H9 (cell line): ENCODE results near the gene COL8A2. TPM values are rescaled to one million over a fixed set of nuclear protein-coding genes. Genes with fewer than 3 reads are reported as not detected.

ENCODE experiments used
- DNase-seq: peaks from one replicate; pipeline ENCODE4 v3.0.0-alpha.2; 2017
- H2AFZ ChIP-seq: one replicate; pipeline ENCODE4 v1.6.1; 2013; ENCODE audit warnings: mild to moderate bottlenecking, low read length, control low read depth, moderate library complexity
- H2AK5ac ChIP-seq: 2 replicates; pipeline ENCODE4 v1.6.1; 2013; ENCODE audit warnings: low read length, control low read depth, mixed read lengths; ENCODE audit not compliant: insufficient read length
- H2BK120ac ChIP-seq: one replicate; pipeline ENCODE4 v1.6.1; 2013; ENCODE audit warnings: low read depth, mild to moderate bottlenecking, low read length, control low read depth, inconsistent platforms; ENCODE audit not compliant: poor library complexity, severe bottlenecking
- H2BK12ac ChIP-seq: 2 replicates; pipeline ENCODE4 v1.6.1; 2013; ENCODE audit warnings: low read length, control low read depth, mixed read lengths, low read depth; ENCODE audit not compliant: insufficient read length
- H2BK15ac ChIP-seq: 2 replicates; pipeline ENCODE4 v1.6.1; 2013; ENCODE audit warnings: low read depth, low read length, control low read depth
- H2BK20ac ChIP-seq: one replicate; pipeline ENCODE4 v1.6.1; 2013; ENCODE audit warnings: low read depth, mild to moderate bottlenecking, low read length, control low read depth, inconsistent platforms; ENCODE audit not compliant: poor library complexity, severe bottlenecking
- H2BK5ac ChIP-seq: 2 replicates; pipeline ENCODE4 v1.6.1; 2013; ENCODE audit warnings: low read length, control low read depth, mixed read lengths; ENCODE audit not compliant: insufficient read length
- H3K14ac ChIP-seq: 2 replicates; pipeline ENCODE4 v1.6.1; 2013; ENCODE audit warnings: low read length, control low read depth; ENCODE audit not compliant: insufficient read depth
- H3K18ac ChIP-seq: 2 replicates; pipeline ENCODE4 v1.6.1; 2013; ENCODE audit warnings: low read depth, mild to moderate bottlenecking, mixed read lengths, low read length, control low read depth; ENCODE audit not compliant: insufficient read length
- H3K23ac ChIP-seq: 2 replicates; pipeline ENCODE4 v1.6.1; 2013; ENCODE audit warnings: low read length, control low read depth, mixed read lengths, low read depth; ENCODE audit not compliant: insufficient read length
- H3K23me2 ChIP-seq: 2 replicates; pipeline ENCODE4 v1.6.1; 2013; ENCODE audit warnings: low read depth, mild to moderate bottlenecking, mixed read lengths, low read length, control low read depth; ENCODE audit not compliant: insufficient read length, poor library complexity, severe bottlenecking
- H3K27ac ChIP-seq: 2 replicates; pipeline ENCODE4 v1.5.1; 2013; ENCODE audit warnings: low read length, control low read depth, mixed read lengths, low read depth; ENCODE audit not compliant: insufficient read length
- H3K27me3 ChIP-seq: 2 replicates; pipeline ENCODE4 v1.6.1; 2013; ENCODE audit warnings: low read length, control low read depth, inconsistent platforms; ENCODE audit not compliant: insufficient read depth
- H3K4ac ChIP-seq: 2 replicates; pipeline ENCODE4 v1.6.1; 2013; ENCODE audit warnings: low read depth, mild to moderate bottlenecking, control low read depth, inconsistent platforms, low read length, moderate library complexity
- H3K4me1 ChIP-seq: 2 replicates; pipeline ENCODE4 v1.6.1; 2013; ENCODE audit warnings: low read length, control low read depth, inconsistent platforms; ENCODE audit not compliant: insufficient read depth
- H3K4me2 ChIP-seq: 2 replicates; pipeline ENCODE4 v1.6.1; 2013; ENCODE audit warnings: low read length, control low read depth, mixed read lengths; ENCODE audit not compliant: insufficient read length, insufficient read depth
- H3K56ac ChIP-seq: 2 replicates; pipeline ENCODE4 v1.6.1; 2013; ENCODE audit warnings: low read depth, mild to moderate bottlenecking, mixed read lengths, low read length, control low read depth; ENCODE audit not compliant: insufficient read length
- H3K79me1 ChIP-seq: 2 replicates; pipeline ENCODE4 v1.6.1; 2013; ENCODE audit warnings: low read depth, mild to moderate bottlenecking, moderate library complexity, low read length, control low read depth, inconsistent platforms; ENCODE audit not compliant: insufficient read depth, poor library complexity, severe bottlenecking
- H3K79me2 ChIP-seq: 2 replicates; pipeline ENCODE4 v1.6.1; 2013; ENCODE audit warnings: low read length, control low read depth, inconsistent platforms; ENCODE audit not compliant: insufficient read depth
- H3K9ac ChIP-seq: 2 replicates; pipeline ENCODE4 v1.6.1; 2013; ENCODE audit warnings: low read length, control low read depth, mixed read lengths; ENCODE audit not compliant: insufficient read length; ENCODE audit errors: extremely low read depth
- H3K9me3 ChIP-seq: one replicate; pipeline ENCODE4 v1.6.1; 2013; ENCODE audit warnings: low read depth, low read length, inconsistent platforms; ENCODE audit not compliant: control insufficient read depth
- H3T11ph ChIP-seq: one replicate; pipeline ENCODE4 v1.6.1; 2013; ENCODE audit warnings: mild to moderate bottlenecking, low read length, control low read depth, inconsistent platforms
- H4K20me1 ChIP-seq: one replicate; pipeline ENCODE4 v1.6.1; 2013; ENCODE audit not compliant: control insufficient read depth, insufficient read length, insufficient read depth
- H4K5ac ChIP-seq: 2 replicates; pipeline ENCODE4 v1.6.1; 2013; ENCODE audit warnings: low read depth, mild to moderate bottlenecking, mixed read lengths, low read length, control low read depth; ENCODE audit not compliant: insufficient read length
- H4K8ac ChIP-seq: replicated peaks from 2 replicates; pipeline ENCODE4 v1.6.1; 2013; ENCODE audit warnings: low read length, control low read depth, mixed read lengths, low read depth; ENCODE audit not compliant: insufficient read length
- H4K91ac ChIP-seq: 2 replicates; pipeline ENCODE4 v1.6.1; 2013; ENCODE audit warnings: low read depth, mild to moderate bottlenecking, moderate library complexity, mixed read lengths, low read length, control low read depth; ENCODE audit not compliant: insufficient read length
- H3K27ac Mint-ChIP-seq, 3 experiments: 2 replicates in 2 of 3; 3 replicates in 1 of 3; pipeline ENCODE4 v1.8.0; 2020 to 2021; ENCODE audit warnings: mixed read lengths in 3 of 3, mild to moderate bottlenecking in 1 of 3, moderate library complexity in 1 of 3
- H3K27me3 Mint-ChIP-seq: 2 replicates; pipeline ENCODE4 v1.8.0; 2021; ENCODE audit warnings: low read depth, mild to moderate bottlenecking, moderate library complexity, mixed read lengths
- H3K36me3 Mint-ChIP-seq, 3 experiments: 2 replicates in 2 of 3; 3 replicates in 1 of 3; pipeline ENCODE4 v1.8.0; 2020 to 2021; ENCODE audit warnings: low read depth in 3 of 3, mixed read lengths in 3 of 3; ENCODE audit not compliant: insufficient read depth in 1 of 3
- H3K4me1 Mint-ChIP-seq, 2 experiments: 2 replicates each; pipeline ENCODE4 v1.8.0; 2020; ENCODE audit warnings: mixed read lengths in 2 of 2
- H3K4me3 Mint-ChIP-seq, 2 experiments: 2 replicates in 1 of 2; 3 replicates in 1 of 2; pipeline ENCODE4 v1.8.0; 2020 to 2021; ENCODE audit warnings: mild to moderate bottlenecking in 2 of 2, mixed read lengths in 2 of 2, moderate library complexity in 1 of 2
- H3K9me3 Mint-ChIP-seq, 2 experiments: 2 replicates in 1 of 2; 3 replicates in 1 of 2; pipeline ENCODE4 v1.8.0; 2020; ENCODE audit warnings: mild to moderate bottlenecking in 2 of 2, mixed read lengths in 2 of 2, moderate library complexity in 1 of 2
- CTCF ChIP-seq: fragments of 200-600 bp; sonication (generic); conservative IDR thresholded peaks from 3 replicates; pipeline ENCODE4 v1.8.0; 2021; ENCODE audit warnings: antibody characterized with exemption, mild to moderate bottlenecking
- WGBS: extraction: QIAGEN DNeasy Blood & Tissue Kit; methylation state at CpG from one replicate; pipeline ENCODE4 v1.1.7; 2013; ENCODE audit warnings: missing lambda C conversion rate, low lambda C conversion rate, mixed read lengths; ENCODE audit not compliant: insufficient read length; ENCODE audit errors: extremely low coverage; 5-methylcytosine and 5-hydroxymethylcytosine counted together
- total RNA-seq: library from RNA; stranded (reverse); gene quantifications from 2 replicates; pipeline ENCODE4 v1.2.1, GENCODE V29; 2021

The COL8A2 gene
- total RNA-seq, 1 experiment from 2014 or later = 1.5 TPM

- Histone ChIP-seq H3K56ac (no peak overlapping the region), H3K23ac (no peak overlapping the region), H3K79me1 (no peaks in the 10 kb centered on the region), H2BK15ac (no peak overlapping the region), H2BK12ac (no peak overlapping the region), H2AK5ac (no peak overlapping the region), H3K9ac (no peak overlapping the region), H3K23me2 (no peaks in the 10 kb centered on the region), H3K4me1 (no peaks in the 10 kb centered on the region), H4K91ac (no peak overlapping the region), H3K27me3 (no peaks in the 10 kb centered on the region), H2BK5ac (no peak overlapping the region), H3K79me2 (no peaks in the 10 kb centered on the region), H3K18ac (no peak overlapping the region), H3K14ac (no peak overlapping the region; the same call in 1 of the 2 replicates), H3K4me2 (no peak overlapping the region), H4K20me1 (no peaks in the 10 kb centered on the region), H3T11ph (no peak overlapping the region), H3K4ac (no peak overlapping the region), H3K9me3 (no peaks in the 10 kb centered on the region), H3K27ac (no peak overlapping the region), H4K8ac (no peak overlapping the region), H2BK20ac (no peak overlapping the region), H2AFZ (no peak overlapping the region), H4K5ac (no peak overlapping the region), H2BK120ac (no peak overlapping the region)
- no peak for DNase-seq
- no peak overlapping the region for H3K4me3 Mint-ChIP-seq
- H3K9me3 Mint-ChIP-seq = no peaks in the 10 kb centered on the region
- peaks cover 15 to 17% of the 10 kb centered on the region in 2 experiments for H3K4me1 Mint-ChIP-seq
- TF ChIP-seq CTCF = no peak
- H3K27me3 Mint-ChIP-seq = no peaks in the 10 kb centered on the region
- H3K36me3 Mint-ChIP-seq = no peaks in the 10 kb centered on the region; a peak in 1 of 7 replicates
- no CpG with 5 or more reads among the region's 5 CpGs for WGBS
- H3K27ac Mint-ChIP-seq = no peak overlapping the region
Observed at GRCh38 chr1:36101546-36101945, 23.5 kb downstream of the COL8A2 start.
